Stimulated activated CD8-positive, alpha-beta memory T cell treated with anti-CD3 and anti-CD28 coated beads, Interleukin-2, amount 100 ng/mL, for 1 hour (primary cell): ENCODE results near the gene RP9.

ENCODE experiments used
- DNase-seq, 2 donors: peaks; one replicate each; pipeline ENCODE4 v3.0.0-alpha.2; 2020; ENCODE audit warnings: low read depth in 2 of 2

Gene RP9

GRCh38 chr7:33062782-33063443, 46.3 kb downstream of the RP9 start:
- DNase-seq = peak; percentile 84 to 90

GRCh38 chr7:33062023-33062781, 47.0 kb downstream of the RP9 start, which contains the start of gene NT5C3A:
TSS of gene NT5C3A (minus strand) at chr7:33062776. CDS start at chr7:33062705, 71 bp downstream.
- DNase-seq = no peak

DNA sequence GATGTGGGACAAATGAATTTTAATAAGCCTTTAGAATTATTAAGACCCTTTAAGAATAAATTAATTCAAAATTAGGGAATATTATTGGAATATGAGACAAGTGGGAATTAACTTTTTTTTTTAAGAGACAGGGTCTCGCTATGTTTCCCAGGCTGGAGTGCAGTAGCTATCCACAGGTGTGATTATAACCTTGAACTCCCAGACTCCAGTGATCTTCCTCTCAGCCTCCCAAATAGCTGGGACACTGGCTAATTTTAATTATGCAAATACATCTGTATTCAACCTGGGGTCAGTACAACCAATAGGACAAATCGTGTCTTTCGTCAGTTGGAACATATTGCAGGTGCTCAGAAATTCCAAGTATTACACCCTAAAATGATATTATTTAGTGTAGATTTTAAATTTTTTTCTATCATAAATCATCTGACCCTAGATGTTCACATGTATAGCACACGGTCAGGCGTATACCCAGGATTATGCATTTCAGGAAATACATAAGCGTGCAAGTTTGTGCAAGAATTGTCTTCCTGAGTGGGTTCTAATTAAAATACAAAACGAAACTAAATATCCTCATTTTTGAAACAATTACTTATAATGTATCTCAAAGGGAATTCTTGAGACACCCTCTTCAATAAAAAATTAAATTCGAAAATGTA, 47.8 kb downstream of the RP9 start:
- no peak for DNase-seq

DNA sequence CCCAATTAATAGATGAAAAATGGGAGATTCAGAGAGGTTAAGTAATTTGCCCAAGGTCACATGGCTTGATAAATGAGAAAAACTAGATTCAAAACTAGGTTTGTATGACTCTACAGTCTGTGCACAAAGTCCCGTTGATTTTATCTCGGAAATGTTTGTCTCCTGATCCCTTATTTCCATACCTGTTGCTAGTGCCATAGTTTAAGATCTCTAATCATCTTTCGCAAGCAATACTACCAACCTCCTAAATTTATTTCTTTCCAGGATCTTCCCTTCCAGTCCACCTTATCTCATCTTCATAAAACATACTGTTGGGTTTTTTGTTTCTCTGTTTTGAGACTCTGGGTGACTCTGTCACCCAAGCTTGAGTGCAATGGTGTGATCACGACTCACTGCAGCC, 49.6 kb downstream of the RP9 start:
- no peak for DNase-seq

DNA sequence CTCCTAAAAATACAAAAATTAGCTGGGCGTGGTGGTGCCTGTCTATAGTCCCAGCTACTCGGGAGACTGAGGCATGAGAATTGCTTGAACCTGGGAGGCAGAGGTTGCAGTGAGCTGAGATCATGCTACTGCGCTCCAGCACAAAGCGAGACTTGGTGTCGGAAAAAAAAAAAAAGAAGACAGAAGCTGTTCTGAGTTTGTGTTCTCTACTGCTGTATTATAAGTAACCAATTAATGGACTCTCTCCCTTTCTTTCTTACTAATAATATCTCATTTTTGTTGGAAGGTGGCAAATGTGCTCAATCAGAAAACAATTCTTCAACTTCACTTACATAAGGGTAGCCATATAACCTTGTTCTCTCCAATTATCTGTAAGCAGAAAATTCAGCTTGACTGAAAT, 54.0 kb downstream of the RP9 start:
- no peak for DNase-seq

- no peak for DNase-seq
Observed at GRCh38 chr7:33054261-33054964, 54.8 kb downstream of the RP9 start.

DNA sequence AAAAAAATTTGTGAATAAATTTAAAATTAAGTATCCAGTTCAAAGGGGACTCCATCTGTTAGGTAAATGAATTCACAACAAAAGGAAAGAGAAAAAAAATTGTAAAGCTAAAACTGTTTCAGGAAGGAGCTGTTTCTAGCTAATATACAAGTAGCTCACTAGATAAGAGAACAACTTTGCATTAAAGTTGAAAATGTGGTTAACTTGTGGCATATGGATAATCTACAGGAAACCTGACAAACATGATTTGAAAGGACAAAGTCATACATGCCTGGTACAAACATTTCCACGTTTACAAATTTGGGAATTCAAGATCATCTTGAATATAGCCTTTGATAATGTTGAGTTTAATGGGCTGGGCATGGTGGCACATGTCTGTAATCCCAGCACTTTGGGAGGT, 55.5 kb downstream of the RP9 start:
- no peak for DNase-seq

DNA sequence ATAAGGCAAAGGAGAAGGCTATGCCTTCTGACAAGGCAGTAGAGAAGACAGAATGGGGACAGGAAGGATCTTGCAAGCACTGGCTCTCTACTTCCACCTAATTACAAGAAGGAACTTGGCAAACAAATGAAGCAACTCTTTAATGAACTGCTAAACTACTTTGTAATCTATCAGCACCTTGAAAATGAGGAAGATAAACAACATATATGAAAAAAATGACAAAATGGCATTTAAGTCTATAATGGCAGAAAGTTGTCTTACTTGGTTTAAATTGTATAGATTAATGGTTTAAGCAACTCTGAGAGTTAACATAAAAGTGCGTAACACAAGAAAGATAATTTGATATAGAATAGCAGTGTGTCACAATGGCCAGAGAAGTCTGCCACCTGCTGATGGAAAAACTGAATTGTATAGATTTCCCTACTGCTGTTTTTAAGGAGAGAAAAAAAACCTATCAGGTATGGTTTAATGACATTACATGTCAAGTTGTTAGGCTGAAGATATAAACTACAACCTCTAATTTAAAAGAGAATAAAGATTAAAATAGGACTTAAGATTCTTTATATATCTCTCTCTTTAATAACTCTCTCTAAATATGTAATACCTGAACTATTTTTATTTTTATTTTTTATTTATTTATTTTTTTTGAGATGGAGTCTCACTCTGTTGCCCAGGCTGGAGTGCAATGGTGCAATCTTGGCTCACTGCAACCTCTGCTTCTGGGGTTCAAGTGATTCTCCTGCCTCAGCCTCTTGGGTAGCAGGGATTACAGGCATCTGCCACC, 58.5 kb downstream of the RP9 start:
- DNase-seq = no peak

GRCh38 chr7:33048704-33049103, 60.5 kb downstream of the RP9 start:
- no peak for DNase-seq

DNA sequence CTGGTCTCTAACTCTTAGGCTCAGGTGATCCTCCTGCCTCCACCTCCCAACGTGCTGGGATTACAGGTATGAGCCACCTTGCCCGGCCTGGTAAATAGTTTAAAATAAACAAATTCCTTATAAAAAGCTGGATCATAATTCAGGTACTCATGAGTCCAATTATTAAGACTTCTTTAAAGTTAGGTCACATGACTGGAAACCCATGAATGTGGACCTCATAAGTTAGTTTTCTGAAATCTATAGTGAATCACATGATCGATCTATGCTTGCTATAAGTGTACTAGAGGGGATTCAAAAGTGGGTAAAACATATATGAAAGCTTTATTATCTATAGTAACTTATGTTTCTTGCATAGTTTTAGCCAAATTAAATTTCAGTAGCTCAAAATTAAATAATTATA, 60.9 kb downstream of the RP9 start:
- no peak for DNase-seq

DNA sequence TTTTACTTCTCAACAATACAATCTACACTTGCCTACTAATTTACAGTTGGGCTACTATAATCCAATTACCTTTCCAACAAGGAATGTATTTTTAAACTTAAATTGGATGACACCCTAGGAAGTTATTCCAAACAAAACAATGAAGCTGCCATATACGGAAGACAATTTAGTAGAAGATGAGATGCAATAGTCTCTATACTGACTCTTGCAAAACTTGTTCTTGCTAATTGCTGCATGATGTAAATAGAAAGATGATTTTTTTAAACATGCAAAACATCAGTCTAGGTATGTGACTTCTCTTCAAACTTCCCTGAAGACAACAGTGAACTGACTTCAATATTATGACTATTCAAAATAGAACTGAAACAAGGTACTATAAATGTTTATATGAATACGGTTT, 64.2 kb downstream of the RP9 start:
- no peak for DNase-seq
